H9 (cell line): ENCODE data around the gene GRIA4. TPM values are rescaled to one million over a fixed set of nuclear protein-coding genes. Genes with fewer than 3 reads are reported as not detected.

Experiments used
- DNase-seq: peaks from one replicate; pipeline ENCODE4 v3.0.0-alpha.2; 2017
- H2AFZ ChIP-seq: one replicate; pipeline ENCODE4 v1.6.1; 2013; ENCODE audit warnings: mild to moderate bottlenecking, low read length, control low read depth, moderate library complexity
- H2AK5ac ChIP-seq: 2 replicates; pipeline ENCODE4 v1.6.1; 2013; ENCODE audit warnings: low read length, control low read depth, mixed read lengths; ENCODE audit not compliant: insufficient read length
- H2BK120ac ChIP-seq: one replicate; pipeline ENCODE4 v1.6.1; 2013; ENCODE audit warnings: low read depth, mild to moderate bottlenecking, low read length, control low read depth, inconsistent platforms; ENCODE audit not compliant: poor library complexity, severe bottlenecking
- H2BK12ac ChIP-seq: 2 replicates; pipeline ENCODE4 v1.6.1; 2013; ENCODE audit warnings: low read length, control low read depth, mixed read lengths, low read depth; ENCODE audit not compliant: insufficient read length
- H2BK15ac ChIP-seq: 2 replicates; pipeline ENCODE4 v1.6.1; 2013; ENCODE audit warnings: low read depth, low read length, control low read depth
- H2BK20ac ChIP-seq: one replicate; pipeline ENCODE4 v1.6.1; 2013; ENCODE audit warnings: low read depth, mild to moderate bottlenecking, low read length, control low read depth, inconsistent platforms; ENCODE audit not compliant: poor library complexity, severe bottlenecking
- H2BK5ac ChIP-seq: 2 replicates; pipeline ENCODE4 v1.6.1; 2013; ENCODE audit warnings: low read length, control low read depth, mixed read lengths; ENCODE audit not compliant: insufficient read length
- H3K14ac ChIP-seq: 2 replicates; pipeline ENCODE4 v1.6.1; 2013; ENCODE audit warnings: low read length, control low read depth; ENCODE audit not compliant: insufficient read depth
- H3K18ac ChIP-seq: 2 replicates; pipeline ENCODE4 v1.6.1; 2013; ENCODE audit warnings: low read depth, mild to moderate bottlenecking, mixed read lengths, low read length, control low read depth; ENCODE audit not compliant: insufficient read length
- H3K23ac ChIP-seq: 2 replicates; pipeline ENCODE4 v1.6.1; 2013; ENCODE audit warnings: low read length, control low read depth, mixed read lengths, low read depth; ENCODE audit not compliant: insufficient read length
- H3K23me2 ChIP-seq: 2 replicates; pipeline ENCODE4 v1.6.1; 2013; ENCODE audit warnings: low read depth, mild to moderate bottlenecking, mixed read lengths, low read length, control low read depth; ENCODE audit not compliant: insufficient read length, poor library complexity, severe bottlenecking
- H3K27ac ChIP-seq: 2 replicates; pipeline ENCODE4 v1.5.1; 2013; ENCODE audit warnings: low read length, control low read depth, mixed read lengths, low read depth; ENCODE audit not compliant: insufficient read length
- H3K27me3 ChIP-seq: 2 replicates; pipeline ENCODE4 v1.6.1; 2013; ENCODE audit warnings: low read length, control low read depth, inconsistent platforms; ENCODE audit not compliant: insufficient read depth
- H3K4ac ChIP-seq: 2 replicates; pipeline ENCODE4 v1.6.1; 2013; ENCODE audit warnings: low read depth, mild to moderate bottlenecking, control low read depth, inconsistent platforms, low read length, moderate library complexity
- H3K4me1 ChIP-seq: 2 replicates; pipeline ENCODE4 v1.6.1; 2013; ENCODE audit warnings: low read length, control low read depth, inconsistent platforms; ENCODE audit not compliant: insufficient read depth
- H3K4me2 ChIP-seq: 2 replicates; pipeline ENCODE4 v1.6.1; 2013; ENCODE audit warnings: low read length, control low read depth, mixed read lengths; ENCODE audit not compliant: insufficient read length, insufficient read depth
- H3K56ac ChIP-seq: 2 replicates; pipeline ENCODE4 v1.6.1; 2013; ENCODE audit warnings: low read depth, mild to moderate bottlenecking, mixed read lengths, low read length, control low read depth; ENCODE audit not compliant: insufficient read length
- H3K79me1 ChIP-seq: 2 replicates; pipeline ENCODE4 v1.6.1; 2013; ENCODE audit warnings: low read depth, mild to moderate bottlenecking, moderate library complexity, low read length, control low read depth, inconsistent platforms; ENCODE audit not compliant: insufficient read depth, poor library complexity, severe bottlenecking
- H3K79me2 ChIP-seq: 2 replicates; pipeline ENCODE4 v1.6.1; 2013; ENCODE audit warnings: low read length, control low read depth, inconsistent platforms; ENCODE audit not compliant: insufficient read depth
- H3K9ac ChIP-seq: 2 replicates; pipeline ENCODE4 v1.6.1; 2013; ENCODE audit warnings: low read length, control low read depth, mixed read lengths; ENCODE audit not compliant: insufficient read length; ENCODE audit errors: extremely low read depth
- H3K9me3 ChIP-seq: one replicate; pipeline ENCODE4 v1.6.1; 2013; ENCODE audit warnings: low read depth, low read length, inconsistent platforms; ENCODE audit not compliant: control insufficient read depth
- H3T11ph ChIP-seq: one replicate; pipeline ENCODE4 v1.6.1; 2013; ENCODE audit warnings: mild to moderate bottlenecking, low read length, control low read depth, inconsistent platforms
- H4K20me1 ChIP-seq: one replicate; pipeline ENCODE4 v1.6.1; 2013; ENCODE audit not compliant: control insufficient read depth, insufficient read length, insufficient read depth
- H4K5ac ChIP-seq: 2 replicates; pipeline ENCODE4 v1.6.1; 2013; ENCODE audit warnings: low read depth, mild to moderate bottlenecking, mixed read lengths, low read length, control low read depth; ENCODE audit not compliant: insufficient read length
- H4K8ac ChIP-seq: replicated peaks from 2 replicates; pipeline ENCODE4 v1.6.1; 2013; ENCODE audit warnings: low read length, control low read depth, mixed read lengths, low read depth; ENCODE audit not compliant: insufficient read length
- H4K91ac ChIP-seq: 2 replicates; pipeline ENCODE4 v1.6.1; 2013; ENCODE audit warnings: low read depth, mild to moderate bottlenecking, moderate library complexity, mixed read lengths, low read length, control low read depth; ENCODE audit not compliant: insufficient read length
- H3K27ac Mint-ChIP-seq, 3 experiments: 2 replicates in 2 of 3; 3 replicates in 1 of 3; pipeline ENCODE4 v1.8.0; 2020 to 2021; ENCODE audit warnings: mixed read lengths in 3 of 3, mild to moderate bottlenecking in 1 of 3, moderate library complexity in 1 of 3
- H3K27me3 Mint-ChIP-seq: 2 replicates; pipeline ENCODE4 v1.8.0; 2021; ENCODE audit warnings: low read depth, mild to moderate bottlenecking, moderate library complexity, mixed read lengths
- H3K36me3 Mint-ChIP-seq, 3 experiments: 2 replicates in 2 of 3; 3 replicates in 1 of 3; pipeline ENCODE4 v1.8.0; 2020 to 2021; ENCODE audit warnings: low read depth in 3 of 3, mixed read lengths in 3 of 3; ENCODE audit not compliant: insufficient read depth in 1 of 3
- H3K4me1 Mint-ChIP-seq, 2 experiments: 2 replicates each; pipeline ENCODE4 v1.8.0; 2020; ENCODE audit warnings: mixed read lengths in 2 of 2
- H3K4me3 Mint-ChIP-seq, 2 experiments: 2 replicates in 1 of 2; 3 replicates in 1 of 2; pipeline ENCODE4 v1.8.0; 2020 to 2021; ENCODE audit warnings: mild to moderate bottlenecking in 2 of 2, mixed read lengths in 2 of 2, moderate library complexity in 1 of 2
- H3K9me3 Mint-ChIP-seq, 2 experiments: 2 replicates in 1 of 2; 3 replicates in 1 of 2; pipeline ENCODE4 v1.8.0; 2020; ENCODE audit warnings: mild to moderate bottlenecking in 2 of 2, mixed read lengths in 2 of 2, moderate library complexity in 1 of 2
- total RNA-seq: library from RNA; stranded (reverse); gene quantifications from 2 replicates; pipeline ENCODE4 v1.2.1, GENCODE V29; 2021
- TF ChIP-seq, protein P1 (sequence below): fragments of 200-600 bp; sonication (generic); conservative IDR thresholded peaks from 3 replicates; pipeline ENCODE4 v1.8.0; 2021; ENCODE audit warnings: antibody characterized with exemption, mild to moderate bottlenecking

The GRIA4 gene
- total RNA-seq, 1 experiment from 2014 or later = 0.83 TPM

DNA sequence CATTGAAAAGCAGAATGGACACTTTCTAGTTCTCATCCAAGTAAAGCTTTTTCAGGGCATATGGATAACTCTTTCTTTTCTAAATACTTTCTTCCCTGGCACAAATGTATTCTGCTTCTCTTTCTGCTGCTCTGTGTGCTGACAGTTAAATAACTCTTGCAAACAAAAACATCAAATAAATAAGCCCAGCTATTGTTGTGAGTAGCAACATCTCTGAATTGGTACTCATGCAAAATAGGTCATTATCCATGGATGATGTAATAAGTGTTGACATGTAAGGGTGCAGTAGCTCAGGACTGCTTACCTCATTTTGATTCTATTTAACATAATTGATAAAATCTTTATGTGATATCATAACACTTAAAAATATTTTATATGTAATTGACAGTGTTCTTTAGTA lies 247.9 kb downstream of the GRIA4 start:
- Histone ChIP-seq H2BK12ac (no peak overlapping the region), H2AK5ac (no peak overlapping the region), H3K23ac (no peak overlapping the region), H3K4ac (no peak overlapping the region), H2BK15ac (no peak overlapping the region), H3K27me3 (no peaks in the 10 kb centered on the region), H3K4me1 (no peaks in the 10 kb centered on the region), H4K8ac (no peak overlapping the region), H3K56ac (no peak overlapping the region), H3K9ac (no peak overlapping the region), H4K20me1 (no peaks in the 10 kb centered on the region), H4K91ac (no peak overlapping the region), H3K18ac (no peak overlapping the region), H3K9me3 (no peaks in the 10 kb centered on the region), H3T11ph (no peak overlapping the region), H4K5ac (no peak overlapping the region), H3K14ac (no peak overlapping the region), H2BK120ac (no peak overlapping the region), H2BK5ac (no peak overlapping the region), H3K79me2 (no peaks in the 10 kb centered on the region), H3K4me2 (no peak overlapping the region), H2BK20ac (no peak overlapping the region), H2AFZ (no peak overlapping the region), H3K79me1 (no peaks in the 10 kb centered on the region), H3K23me2 (no peaks in the 10 kb centered on the region), H3K27ac (no peak overlapping the region)
- Mint-ChIP-seq H3K4me3 (no peak overlapping the region), H3K4me1 (peaks cover 2 to 6% of the 10 kb centered on the region in 2 experiments; a peak in 2 of 4 replicates), H3K36me3 (no peaks in the 10 kb centered on the region), H3K27me3 (no peaks in the 10 kb centered on the region; the same call in 1 of the 2 replicates), H3K9me3 (no peaks in the 10 kb centered on the region), H3K27ac (no peak overlapping the region)
- TF ChIP-seq, protein P1, sequence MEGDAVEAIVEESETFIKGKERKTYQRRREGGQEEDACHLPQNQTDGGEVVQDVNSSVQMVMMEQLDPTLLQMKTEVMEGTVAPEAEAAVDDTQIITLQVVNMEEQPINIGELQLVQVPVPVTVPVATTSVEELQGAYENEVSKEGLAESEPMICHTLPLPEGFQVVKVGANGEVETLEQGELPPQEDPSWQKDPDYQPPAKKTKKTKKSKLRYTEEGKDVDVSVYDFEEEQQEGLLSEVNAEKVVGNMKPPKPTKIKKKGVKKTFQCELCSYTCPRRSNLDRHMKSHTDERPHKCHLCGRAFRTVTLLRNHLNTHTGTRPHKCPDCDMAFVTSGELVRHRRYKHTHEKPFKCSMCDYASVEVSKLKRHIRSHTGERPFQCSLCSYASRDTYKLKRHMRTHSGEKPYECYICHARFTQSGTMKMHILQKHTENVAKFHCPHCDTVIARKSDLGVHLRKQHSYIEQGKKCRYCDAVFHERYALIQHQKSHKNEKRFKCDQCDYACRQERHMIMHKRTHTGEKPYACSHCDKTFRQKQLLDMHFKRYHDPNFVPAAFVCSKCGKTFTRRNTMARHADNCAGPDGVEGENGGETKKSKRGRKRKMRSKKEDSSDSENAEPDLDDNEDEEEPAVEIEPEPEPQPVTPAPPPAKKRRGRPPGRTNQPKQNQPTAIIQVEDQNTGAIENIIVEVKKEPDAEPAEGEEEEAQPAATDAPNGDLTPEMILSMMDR = no peak
- no peak for DNase-seq
